Activated T-helper 1 cell treated with anti-CD3 and anti-CD28 coated beads, Interleukin-12 subunit alpha, Interleukin-12 subunit beta, Interleukin-2, Interleukin-4 antibody, amounts not matched to agents 30 ng/mL and 10 ng/mL and 1 ng/mL, durations not matched to agents 14 hours and 24 hours and 36 hours (primary cell): Measurements from ENCODE around the gene DNAH1. TPM values are rescaled to one million over a fixed set of nuclear protein-coding genes. Genes with fewer than 3 reads are reported as not detected.

ENCODE experiments used
- DNase-seq: peaks from one replicate; pipeline ENCODE4 v3.0.0; 2021; ENCODE audit warnings: low spot score
- H3K27ac Mint-ChIP-seq: one replicate; pipeline ENCODE4 v1.8.0; 2021; ENCODE audit warnings: mild to moderate bottlenecking, mixed read lengths
- H3K27me3 Mint-ChIP-seq: one replicate; pipeline ENCODE4 v1.8.0; 2022; ENCODE audit warnings: mild to moderate bottlenecking, moderate library complexity, mixed read lengths; ENCODE audit not compliant: insufficient read depth
- H3K36me3 Mint-ChIP-seq: one replicate; pipeline ENCODE4 v1.8.0; 2021; ENCODE audit warnings: low read depth, mixed read lengths
- H3K4me1 Mint-ChIP-seq: one replicate; pipeline ENCODE4 v1.8.0; 2021; ENCODE audit warnings: low read depth, mixed read lengths
- H3K4me3 Mint-ChIP-seq: one replicate; pipeline ENCODE4 v1.8.0; 2021; ENCODE audit warnings: mild to moderate bottlenecking, moderate library complexity, mixed read lengths
- H3K9me3 Mint-ChIP-seq: one replicate; pipeline ENCODE4 v1.8.0; 2021; ENCODE audit warnings: mixed read lengths
- intact Hi-C: fragments of 100-400 bp; cut with micrococcal nuclease; formaldehyde crosslinking; loops from one replicate; pipeline ENCODE4 v1.15.1; 2024
- total RNA-seq: library from RNA; stranded (reverse); gene quantifications from 2 replicates; pipeline ENCODE4 v1.2.3, GENCODE V29; 2022

The DNAH1 gene
- total RNA-seq, 1 donor from 2014 or later: 12.1 TPM

- Mint-ChIP-seq H3K36me3 (peaks cover 18% of the 10 kb centered on the region), H3K27ac (no peak overlapping the region), H3K27me3 (no peaks in the 10 kb centered on the region), H3K4me1 (peaks cover 34% of the 10 kb centered on the region), H3K9me3 (no peaks in the 10 kb centered on the region), H3K4me3 (no peak overlapping the region)
- DNase-seq: no peak
- intact Hi-C loops: no loop called here
Observed at GRCh38 chr3:52306978-52307377, 9.1 kb upstream of the DNAH1 start.

GRCh38 chr3:52308308-52308707, 7.8 kb upstream of the DNAH1 start:
- intact Hi-C loops: no loop called here

GRCh38 chr3:52310861-52311575, 5.1 kb upstream of the DNAH1 start:
- H3K27ac Mint-ChIP-seq: peak overlapping the region; percentile 63
- H3K36me3 Mint-ChIP-seq: peaks cover 11% of the 10 kb centered on the region
- peak; percentile 29 for DNase-seq
- H3K4me3 Mint-ChIP-seq: peak overlapping the region; percentile 22
- H3K27me3 Mint-ChIP-seq: no peaks in the 10 kb centered on the region
- H3K4me1 Mint-ChIP-seq: peaks cover 43% of the 10 kb centered on the region
- intact Hi-C loops: no loop called here
- H3K9me3 Mint-ChIP-seq: no peaks in the 10 kb centered on the region

More at GRCh38 chr3:52308308-52308707, 7.8 kb upstream of the DNAH1 start:
- H3K4me3 Mint-ChIP-seq: no peak overlapping the region
- no peaks in the 10 kb centered on the region for H3K27me3 Mint-ChIP-seq
- no peaks in the 10 kb centered on the region for H3K9me3 Mint-ChIP-seq
- H3K36me3 Mint-ChIP-seq: peaks cover 18% of the 10 kb centered on the region
- peaks cover 39% of the 10 kb centered on the region for H3K4me1 Mint-ChIP-seq
- H3K27ac Mint-ChIP-seq: no peak overlapping the region
- DNase-seq: no peak

GRCh38 chr3:52311576-52312119, 4.5 kb upstream of the DNAH1 start:
- Mint-ChIP-seq H3K36me3 (peaks cover 10% of the 10 kb centered on the region), H3K4me1 (peaks cover 49% of the 10 kb centered on the region), H3K27me3 (no peaks in the 10 kb centered on the region), H3K9me3 (no peaks in the 10 kb centered on the region), H3K4me3 (no peak overlapping the region), H3K27ac (peak overlapping the region; percentile 63)
- no peak for DNase-seq
- intact Hi-C loops: no loop called here

GRCh38 chr3:52313188-52313773, 2.8 kb upstream of the DNAH1 start:
- H3K36me3 Mint-ChIP-seq: peaks cover 10% of the 10 kb centered on the region
- intact Hi-C loops: no loop called here
- H3K4me3 Mint-ChIP-seq: no peak overlapping the region
- H3K4me1 Mint-ChIP-seq: peaks cover 41% of the 10 kb centered on the region
- H3K27ac Mint-ChIP-seq: no peak overlapping the region
- H3K9me3 Mint-ChIP-seq: no peaks in the 10 kb centered on the region
- no peak for DNase-seq
- H3K27me3 Mint-ChIP-seq: no peaks in the 10 kb centered on the region

GRCh38 chr3:52313774-52314188, 2.3 kb upstream of the DNAH1 start:
- no peak for DNase-seq
- no peak overlapping the region for H3K27ac Mint-ChIP-seq

GRCh38 chr3:52314489-52314888, 1.6 kb upstream of the DNAH1 start:
- H3K27me3 Mint-ChIP-seq: no peaks in the 10 kb centered on the region
- H3K4me3 Mint-ChIP-seq: no peak overlapping the region
- peaks cover 7% of the 10 kb centered on the region for H3K36me3 Mint-ChIP-seq
- DNase-seq: no peak
- H3K9me3 Mint-ChIP-seq: no peaks in the 10 kb centered on the region
- peaks cover 36% of the 10 kb centered on the region for H3K4me1 Mint-ChIP-seq
- peak overlapping the region; percentile 9 for H3K27ac Mint-ChIP-seq
- intact Hi-C loops: no loop called here

More at GRCh38 chr3:52313774-52314188, 2.3 kb upstream of the DNAH1 start:
- Mint-ChIP-seq H3K9me3 (no peaks in the 10 kb centered on the region), H3K36me3 (peaks cover 7% of the 10 kb centered on the region), H3K27me3 (no peaks in the 10 kb centered on the region), H3K4me1 (peaks cover 36% of the 10 kb centered on the region), H3K4me3 (no peak overlapping the region)
- intact Hi-C loops: no loop called here

- DNase-seq: no peak
- no peaks in the 10 kb centered on the region for H3K27me3 Mint-ChIP-seq
- H3K4me3 Mint-ChIP-seq: no peak overlapping the region
- peaks cover 5% of the 10 kb centered on the region for H3K36me3 Mint-ChIP-seq
- H3K27ac Mint-ChIP-seq: peak overlapping the region; percentile 9
- no peaks in the 10 kb centered on the region for H3K9me3 Mint-ChIP-seq
- peaks cover 32% of the 10 kb centered on the region for H3K4me1 Mint-ChIP-seq
- intact Hi-C loops: no loop called here
Observed at GRCh38 chr3:52315006-52315405, 1.1 kb upstream of the DNAH1 start.

GRCh38 chr3:52317208-52318000, 1.3 kb downstream of the DNAH1 start:
- Mint-ChIP-seq H3K27me3 (no peaks in the 10 kb centered on the region), H3K4me3 (peak overlapping the region; percentile 42), H3K36me3 (peaks cover 2% of the 10 kb centered on the region), H3K9me3 (no peaks in the 10 kb centered on the region), H3K4me1 (peaks cover 20% of the 10 kb centered on the region), H3K27ac (no peak overlapping the region)
- intact Hi-C loops: loop anchor here (2.0 kb wide), 1 partner anchor 29 kb away; no protein-coding TSS in a partner anchor
- peak; percentile 71 for DNase-seq

GRCh38 chr3:52318186-52318816, 2.2 kb downstream of the DNAH1 start:
- Mint-ChIP-seq H3K27me3 (no peaks in the 10 kb centered on the region), H3K4me3 (no peak overlapping the region), H3K27ac (no peak overlapping the region), H3K9me3 (no peaks in the 10 kb centered on the region), H3K4me1 (peaks cover 15% of the 10 kb centered on the region), H3K36me3 (peaks cover 2% of the 10 kb centered on the region)
- DNase-seq: no peak
- intact Hi-C loops: no loop called here

GRCh38 chr3:52319921-52320595, 3.9 kb downstream of the DNAH1 start:
- no peak overlapping the region for H3K4me3 Mint-ChIP-seq

GRCh38 chr3:52321481-52321880, 5.4 kb downstream of the DNAH1 start:
- no peak for DNase-seq
- intact Hi-C loops: no loop called here
- H3K4me3 Mint-ChIP-seq: no peak overlapping the region
- H3K36me3 Mint-ChIP-seq: no peaks in the 10 kb centered on the region
- H3K9me3 Mint-ChIP-seq: no peaks in the 10 kb centered on the region
- H3K27ac Mint-ChIP-seq: no peak overlapping the region
- no peaks in the 10 kb centered on the region for H3K27me3 Mint-ChIP-seq
- H3K4me1 Mint-ChIP-seq: peaks cover 7% of the 10 kb centered on the region

More at GRCh38 chr3:52319921-52320595, 3.9 kb downstream of the DNAH1 start:
- peaks cover 2% of the 10 kb centered on the region for H3K36me3 Mint-ChIP-seq
- no peaks in the 10 kb centered on the region for H3K27me3 Mint-ChIP-seq
- H3K4me1 Mint-ChIP-seq: peaks cover 11% of the 10 kb centered on the region
- H3K27ac Mint-ChIP-seq: no peak overlapping the region
- intact Hi-C loops: no loop called here
- no peak for DNase-seq
- H3K9me3 Mint-ChIP-seq: no peaks in the 10 kb centered on the region
